ENCODE results near the gene COL6A5.
"Not testable (repeated sequence)": the region's sequence is repeated elsewhere in the genome, so short reads cannot be mapped to it uniquely, and the experiment has no call there.

Gene COL6A5

DNA sequence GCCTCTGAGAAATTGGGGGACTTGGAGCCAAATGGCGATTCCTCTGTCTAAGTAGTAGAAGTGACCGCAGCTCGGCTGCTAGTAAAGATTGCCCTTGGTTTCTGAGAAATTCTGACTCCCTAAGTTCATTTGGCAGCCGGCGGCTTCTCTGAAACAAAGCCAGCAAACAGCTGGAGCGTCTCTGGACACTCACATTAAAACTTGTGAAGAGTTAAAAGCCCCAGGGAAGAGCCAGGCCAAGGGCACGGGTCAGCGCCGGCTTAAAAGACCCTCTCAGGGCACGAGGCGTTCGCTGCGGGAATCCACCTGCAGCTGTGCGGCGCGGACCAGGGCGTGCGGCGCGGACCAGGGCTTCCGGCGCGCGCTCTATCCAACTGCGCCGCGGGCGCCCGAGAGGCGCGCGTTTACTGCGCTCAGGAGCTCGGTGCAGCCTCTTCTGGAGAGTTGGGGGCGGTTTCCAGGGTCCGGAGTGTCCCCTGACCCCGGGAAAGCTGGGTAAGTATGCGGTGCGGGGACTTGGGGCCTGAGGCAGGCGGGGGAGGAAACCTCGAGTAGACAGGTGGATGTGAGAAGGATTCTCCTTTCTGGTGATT lies at the start of gene COL6A5:
COL6A5 (plus strand) TSS at position 186 of the 593 bp plus-strand sequence. CDS start 27,967 bp downstream, outside the sequence.
- DNase-seq, result no peak

DNA sequence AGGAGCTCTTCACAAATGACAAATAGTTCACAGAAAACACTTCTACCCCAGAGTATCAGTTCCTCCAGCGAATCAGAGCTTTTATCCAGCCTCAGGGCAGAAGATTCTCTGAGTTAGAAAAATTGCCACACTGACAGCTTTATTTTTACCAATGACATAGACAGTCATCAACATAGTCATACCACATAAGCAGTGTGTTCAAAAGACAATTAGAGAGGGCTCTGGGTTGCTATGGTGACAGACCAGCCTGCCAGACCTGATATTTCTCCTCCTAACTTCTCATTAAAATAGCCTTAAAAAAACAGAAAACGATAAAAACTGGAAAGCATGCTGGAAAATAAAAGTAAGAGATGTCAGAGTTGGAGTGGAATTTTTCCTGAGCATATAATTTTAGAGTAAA lies 45.9 kb upstream of the COL6A5 start:
- DNase-seq, result no peak

- DNase-seq, result no peak
Observed at GRCh38 chr3:130300888-130301287, 44.6 kb upstream of the COL6A5 start.

DNA sequence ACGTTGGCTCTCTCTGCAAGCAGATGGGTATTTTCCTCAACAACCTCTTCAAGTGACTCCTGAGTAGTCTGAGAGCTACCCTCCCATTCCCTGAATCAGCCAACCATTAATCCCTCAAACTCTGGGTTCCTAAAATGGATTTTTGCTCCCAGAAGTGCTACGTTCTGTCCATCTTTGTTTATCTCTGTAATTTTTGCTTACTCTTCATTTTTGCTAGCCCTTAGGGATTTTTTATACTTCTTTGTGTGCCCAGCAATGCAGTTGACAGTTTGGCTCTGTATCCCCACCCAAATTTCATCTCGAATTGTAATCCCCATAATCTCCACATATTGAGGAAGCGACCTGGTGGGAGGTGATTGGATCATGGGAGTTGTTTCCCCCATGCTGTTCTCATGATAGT lies 35.4 kb upstream of the COL6A5 start:
- no peak for DNase-seq

GRCh38 chr3:130312374-130312773 lies 33.1 kb upstream of the COL6A5 start:
- no peak for DNase-seq

GRCh38 chr3:130316169-130316568 lies 29.3 kb upstream of the COL6A5 start:
- DNase-seq, result no peak

GRCh38 chr3:130323503-130323902 lies 22.0 kb upstream of the COL6A5 start:
- DNase-seq, result no peak

DNA sequence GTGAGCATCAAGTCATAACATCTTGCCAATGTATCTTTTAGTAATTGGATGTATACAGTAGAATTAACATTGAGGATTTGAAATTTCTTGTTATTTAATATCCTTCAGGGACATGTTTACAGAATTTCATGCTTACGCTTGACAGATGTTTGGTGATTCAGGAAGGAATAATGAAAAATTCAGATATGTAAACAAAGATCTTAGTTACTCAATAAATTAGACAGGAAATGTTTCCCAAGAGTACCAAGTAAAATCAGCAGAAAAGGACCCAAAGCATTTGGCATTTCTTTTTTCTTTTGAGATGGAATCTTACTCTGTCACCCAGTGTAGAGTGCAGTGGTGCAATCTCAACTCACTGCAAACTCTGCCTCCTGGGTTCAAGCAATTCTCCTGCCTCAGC lies 4.7 kb upstream of the COL6A5 start:
- DNase-seq, result no peak

- DNase-seq, result no peak
Observed at GRCh38 chr3:130341388-130341787, 4.1 kb upstream of the COL6A5 start.

- no peak for DNase-seq
Observed at GRCh38 chr3:130341882-130342281, 3.6 kb upstream of the COL6A5 start.

GRCh38 chr3:130342821-130343661 lies 2.4 kb upstream of the COL6A5 start:
- no peak for DNase-seq

DNA sequence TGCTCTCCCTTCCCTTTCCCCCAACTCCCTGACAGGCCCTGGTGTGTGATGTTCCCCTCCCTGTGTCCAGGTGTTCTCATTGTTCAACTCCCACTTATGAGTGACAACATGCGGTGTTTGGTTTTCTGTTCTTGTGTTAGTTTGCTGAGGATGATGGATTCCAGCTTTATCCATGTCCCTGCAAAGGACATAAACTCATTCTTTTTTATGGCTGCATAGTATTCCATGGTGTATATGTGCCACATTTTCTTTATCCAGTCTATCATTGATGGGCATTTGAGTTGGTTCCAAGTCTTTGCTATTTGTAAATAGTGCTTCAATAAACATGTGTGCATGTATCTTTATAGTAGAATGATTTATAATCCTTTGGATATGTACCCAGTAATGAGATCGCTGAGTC lies 2.8 kb downstream of the COL6A5 start:
- DNase-seq, result not testable (repeated sequence)

DNA sequence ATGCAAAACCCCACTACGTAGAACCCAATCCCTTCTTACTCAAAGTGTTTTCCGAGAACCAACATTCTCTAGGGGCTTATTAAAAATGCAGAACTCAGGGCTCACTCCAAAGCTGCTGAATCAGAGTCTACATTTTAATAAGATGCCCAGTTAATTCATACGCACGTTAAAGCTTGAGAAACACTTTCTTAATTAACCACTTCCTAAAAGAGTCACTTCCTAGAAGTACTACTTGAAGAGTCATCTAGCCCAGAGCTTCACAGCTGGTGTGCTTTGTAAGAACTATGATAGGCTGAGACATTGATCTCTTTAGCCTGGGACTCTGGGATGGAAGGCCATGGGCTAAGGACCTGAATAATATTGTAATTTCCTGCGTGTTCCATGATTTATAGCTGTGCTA lies 9.0 kb downstream of the COL6A5 start:
- no peak for DNase-seq

- DNase-seq, result no peak
Observed at GRCh38 chr3:130374033-130374432, 28.6 kb downstream of the COL6A5 start.

GRCh38 chr3:130374908-130375307 lies 29.4 kb downstream of the COL6A5 start:
- no peak for DNase-seq

DNA sequence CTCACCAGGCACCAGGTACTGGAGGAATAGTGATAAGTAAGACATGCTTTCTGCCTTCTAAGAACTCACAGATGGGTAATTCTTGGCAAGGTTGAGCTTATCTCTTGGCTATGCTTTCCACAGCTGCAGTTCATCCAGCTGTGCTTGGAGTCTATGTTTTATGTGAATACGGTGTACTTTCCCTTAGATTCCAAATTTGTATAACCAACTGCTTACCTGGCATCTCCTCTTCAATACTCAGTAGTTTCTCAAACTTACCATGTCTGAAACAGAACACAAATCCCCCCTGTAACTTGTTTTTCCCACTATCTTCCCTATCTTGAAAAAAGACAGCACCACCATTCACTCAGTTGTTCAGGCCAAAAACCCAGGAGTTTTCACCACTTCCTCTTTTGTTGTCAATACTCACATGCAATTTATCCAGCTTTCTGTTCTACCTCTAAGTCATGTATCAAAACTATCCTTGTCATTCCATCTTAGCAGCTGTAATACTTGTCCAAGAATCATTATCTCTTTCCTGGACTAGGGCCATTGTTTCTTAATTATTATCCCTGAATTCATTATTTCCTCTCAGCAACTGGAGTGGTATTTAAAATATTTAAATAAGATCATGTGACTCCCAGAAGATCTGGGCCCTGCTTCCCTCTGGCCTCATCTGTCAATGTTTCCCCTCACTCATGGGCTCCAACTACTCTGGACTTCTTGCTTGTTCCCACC lies 32.6 kb downstream of the COL6A5 start:
- DNase-seq, result no peak

GRCh38 chr3:130378677-130379191 lies 33.3 kb downstream of the COL6A5 start:
- no peak for DNase-seq

GRCh38 chr3:130379274-130379673 lies 33.8 kb downstream of the COL6A5 start:
- no peak for DNase-seq

DNA sequence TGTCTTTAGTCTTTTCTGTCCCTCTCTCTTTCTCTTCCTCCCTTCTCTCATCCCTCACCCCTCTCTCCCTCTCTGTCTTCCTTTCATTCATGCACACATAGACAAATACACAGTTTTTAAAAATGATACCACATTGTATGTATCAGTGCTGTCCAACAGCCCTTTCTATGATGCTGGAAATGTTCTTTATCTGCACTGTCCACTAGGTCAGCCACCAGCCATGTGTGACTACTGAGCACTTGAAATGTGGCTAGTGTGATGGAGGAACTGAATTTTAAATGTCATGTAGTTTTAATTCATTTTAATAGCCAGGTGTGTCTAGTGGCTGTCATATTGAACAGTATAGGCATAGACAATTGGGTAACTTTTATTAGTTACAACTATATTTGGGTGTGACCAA lies 34.9 kb downstream of the COL6A5 start:
- no peak for DNase-seq

GRCh38 chr3:130383424-130383823 lies 38.0 kb downstream of the COL6A5 start:
- no peak for DNase-seq

DNA sequence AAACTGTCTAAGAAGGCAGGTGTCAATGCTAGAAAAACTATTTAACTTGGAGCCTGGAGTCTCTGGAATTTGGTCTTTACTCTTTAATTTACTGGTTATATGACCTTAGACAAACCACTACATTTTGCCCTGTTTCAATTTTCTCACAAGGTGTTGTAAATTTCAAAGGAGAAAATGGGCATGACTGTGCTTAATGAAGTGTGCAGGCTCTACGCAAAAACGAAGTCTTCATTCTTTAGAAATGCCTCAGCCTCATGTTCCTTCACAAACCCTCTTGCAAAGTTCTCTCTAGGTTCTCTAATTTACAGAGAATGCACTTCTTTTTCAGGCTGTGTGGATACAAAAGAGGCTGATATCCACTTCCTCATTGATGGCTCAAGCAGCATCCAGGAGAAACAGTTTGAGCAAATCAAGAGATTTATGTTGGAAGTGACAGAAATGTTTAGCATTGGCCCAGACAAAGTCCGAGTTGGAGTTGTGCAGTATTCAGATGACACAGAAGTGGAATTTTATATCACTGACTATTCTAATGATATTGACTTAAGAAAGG lies 39.1 kb downstream of the COL6A5 start:
- no peak for DNase-seq

DNA sequence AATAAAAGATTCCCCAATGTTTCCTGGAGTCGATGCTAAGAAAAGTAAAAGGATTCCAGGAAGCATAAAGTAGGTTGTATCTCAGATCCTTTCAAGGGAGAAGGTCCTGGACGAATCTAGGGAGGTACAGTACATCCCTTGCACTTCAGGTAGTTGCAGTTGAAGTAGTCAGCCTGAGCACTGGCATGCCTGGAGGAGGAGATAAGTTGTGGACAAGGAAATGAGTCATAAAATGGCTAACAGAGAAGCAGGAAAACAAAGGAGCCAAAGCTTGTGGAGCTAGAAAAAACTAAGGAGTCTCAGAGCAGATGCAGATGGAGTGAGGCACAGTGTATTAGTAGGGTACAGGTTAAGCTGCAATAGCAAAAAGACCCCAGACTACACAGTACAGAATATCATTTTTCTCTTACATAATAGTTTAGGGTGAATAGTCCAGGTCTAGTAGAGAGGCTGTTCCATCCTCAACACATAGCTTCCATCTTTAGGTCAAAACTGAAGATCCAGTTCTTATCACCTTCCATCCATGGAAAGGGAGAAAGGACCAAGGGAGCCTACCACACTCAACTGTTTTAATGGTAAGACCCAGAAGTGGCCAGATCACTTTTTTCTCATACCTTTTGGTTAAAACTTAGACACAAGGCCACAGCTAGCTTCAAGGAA lies 41.3 kb downstream of the COL6A5 start:
- DNase-seq, result no peak
